Measurements from ENCODE around the gene P2RX3.

DNA sequence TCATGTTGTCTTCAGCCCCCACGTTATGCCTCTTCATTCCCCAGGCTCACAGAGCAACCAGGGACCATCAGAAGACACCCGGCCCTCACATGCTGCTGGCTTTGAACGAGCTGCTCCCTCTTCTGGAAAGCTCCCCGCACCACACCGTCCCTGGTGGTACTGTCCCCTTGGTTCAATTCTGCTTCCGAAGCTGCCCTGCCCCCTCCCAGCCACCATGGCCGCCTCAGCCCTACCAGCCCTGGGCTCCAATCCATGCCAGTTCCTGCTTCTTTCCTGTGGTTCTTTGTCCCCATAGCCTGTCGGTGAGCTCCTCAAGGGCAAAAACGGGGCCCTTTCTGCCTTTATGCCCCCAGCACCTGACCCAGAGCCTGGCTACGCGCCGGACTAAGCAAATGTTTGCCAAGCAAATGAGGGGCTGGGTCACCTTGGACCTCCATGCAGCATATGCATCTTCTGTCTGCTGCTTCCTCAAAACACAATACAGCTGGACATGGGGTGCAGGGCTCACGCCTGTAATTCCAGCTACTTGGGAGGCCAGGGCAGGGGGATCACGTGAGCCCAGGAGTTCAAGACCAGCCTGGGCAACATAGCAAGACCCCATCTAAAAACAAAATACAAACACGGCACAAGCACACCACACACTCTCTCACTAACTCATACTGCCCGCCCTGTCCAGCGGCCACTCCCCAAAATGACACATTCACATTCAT lies 34.7 kb upstream of the P2RX3 start:
- TF ChIP-seq CTCF (IDR thresholded peaks at IDR 0.05) (no peak), POLR2A (IDR thresholded peaks at IDR 0.05; ENCODE audit: low read depth) (no peak)

Data from esophagus muscularis mucosa (tissue), 3 donors.